ENCODE measurements around the gene SMAD6. TPM values are rescaled to one million over a fixed set of nuclear protein-coding genes. Genes with fewer than 3 reads are reported as not detected.
A peak's percentile ranks its signal among the peaks of the same experiment; 100 is the strongest.
"Not testable (repeated sequence)": the region's sequence is repeated elsewhere in the genome, so short reads cannot be mapped to it uniquely, and the experiment has no call there.

SMAD6 gene
- total RNA-seq, 1 donor, result 3.2 TPM

DNA sequence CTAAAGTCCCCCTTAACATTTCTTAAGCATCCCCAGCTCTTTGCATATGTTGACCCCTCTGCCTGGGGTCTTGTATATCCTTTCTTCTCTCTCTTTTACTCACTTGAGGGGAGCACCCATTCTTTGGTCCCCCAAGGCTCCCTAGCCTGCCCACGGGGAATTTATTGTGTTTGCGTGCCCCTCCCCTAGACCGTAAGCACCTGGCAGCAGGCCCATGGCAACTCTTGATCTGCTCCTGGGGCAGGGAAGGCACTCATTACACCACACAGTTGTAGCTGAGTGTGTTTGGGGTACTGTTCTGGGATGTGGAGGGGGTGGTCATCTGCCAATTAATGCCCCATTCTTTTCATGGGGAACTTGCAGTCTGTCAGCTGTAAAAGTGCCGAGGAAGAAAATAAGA, 27.3 kb upstream of the SMAD6 start:
- no peak for DNase-seq (ENCODE audit: low read depth in 2 of 3, low spot score in 2 of 3)

GRCh38 chr15:66675446-66675845, 26.6 kb upstream of the SMAD6 start:
- DNase-seq (ENCODE audit: low read depth in 2 of 3, low spot score in 2 of 3), result no peak

- no peak for DNase-seq (ENCODE audit: low read depth in 2 of 3, low spot score in 2 of 3)
Observed at GRCh38 chr15:66677336-66677735, 24.7 kb upstream of the SMAD6 start.

DNA sequence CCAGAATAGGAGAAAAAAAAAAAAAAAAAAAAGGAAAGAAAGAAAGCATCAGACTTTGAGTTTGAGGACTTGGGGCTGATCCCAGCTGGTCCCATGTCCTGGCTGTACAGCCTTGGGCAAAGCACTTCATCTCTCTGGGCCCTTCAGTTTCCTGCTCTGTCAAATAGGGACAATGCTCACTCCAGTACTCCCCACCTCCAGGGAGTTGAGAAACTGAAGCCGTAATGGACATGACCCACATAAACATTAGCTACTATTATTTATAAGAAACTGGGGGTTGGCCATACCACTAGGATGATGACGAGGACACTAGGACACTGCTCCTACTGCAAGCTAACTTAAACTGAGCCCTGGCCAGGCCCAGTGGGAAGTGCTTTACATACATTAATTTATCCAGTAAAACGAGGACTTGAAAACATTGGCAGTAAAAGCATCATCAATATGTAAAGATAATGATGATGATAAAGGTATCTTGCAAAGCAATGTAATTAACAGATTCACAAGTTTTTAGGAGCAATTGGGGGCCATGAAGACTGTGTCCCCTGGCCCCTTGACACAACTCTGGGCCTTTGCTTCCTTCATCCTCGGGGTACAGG, 22.9 kb upstream of the SMAD6 start:
- no peak for DNase-seq (ENCODE audit: low read depth in 2 of 3, low spot score in 2 of 3)

DNA sequence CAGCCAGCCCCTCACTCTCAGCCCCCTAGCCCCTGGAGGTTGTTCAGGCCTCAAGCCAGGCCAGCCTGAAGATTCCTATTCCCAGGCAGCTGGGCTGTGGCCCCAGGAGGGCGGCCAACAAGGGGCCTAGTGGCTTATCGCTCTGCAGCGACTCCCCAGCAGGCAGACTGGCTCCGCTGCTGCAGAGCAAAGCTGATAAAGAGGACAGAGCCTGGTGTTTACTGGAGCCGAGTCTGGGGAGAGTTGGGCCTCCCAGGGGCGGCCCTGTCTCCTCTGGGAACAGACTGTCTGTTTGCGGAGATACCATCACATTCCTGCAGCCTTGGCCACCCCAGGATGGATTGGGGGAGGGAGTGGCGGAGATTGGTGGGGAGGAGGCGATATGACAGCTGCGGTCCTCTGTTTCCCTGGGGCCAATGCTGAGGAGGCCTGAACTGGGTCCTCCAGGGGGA, 22.4 kb upstream of the SMAD6 start:
- no peak for DNase-seq (ENCODE audit: low read depth in 2 of 3, low spot score in 2 of 3)

DNA sequence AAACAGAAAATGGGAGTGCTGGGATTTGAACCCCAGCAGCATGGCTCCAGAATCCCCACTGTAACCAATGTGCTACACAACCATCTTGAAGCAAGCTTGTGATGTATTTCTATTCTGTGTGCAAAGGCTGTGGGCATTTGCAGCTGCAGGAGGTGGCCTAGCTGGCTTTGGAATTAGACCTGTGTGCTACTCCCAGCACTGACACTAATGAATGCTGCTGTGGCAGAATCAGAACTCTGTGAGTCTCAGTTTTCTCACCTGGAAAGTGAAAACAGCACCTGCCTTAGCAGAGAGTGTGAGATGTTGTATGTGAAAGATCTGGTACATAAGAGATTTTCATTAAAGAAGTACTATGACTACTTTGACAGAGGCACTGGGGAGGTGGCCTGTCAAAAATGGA, 21.5 kb upstream of the SMAD6 start:
- DNase-seq (ENCODE audit: low read depth in 2 of 3, low spot score in 2 of 3), result no peak

DNA sequence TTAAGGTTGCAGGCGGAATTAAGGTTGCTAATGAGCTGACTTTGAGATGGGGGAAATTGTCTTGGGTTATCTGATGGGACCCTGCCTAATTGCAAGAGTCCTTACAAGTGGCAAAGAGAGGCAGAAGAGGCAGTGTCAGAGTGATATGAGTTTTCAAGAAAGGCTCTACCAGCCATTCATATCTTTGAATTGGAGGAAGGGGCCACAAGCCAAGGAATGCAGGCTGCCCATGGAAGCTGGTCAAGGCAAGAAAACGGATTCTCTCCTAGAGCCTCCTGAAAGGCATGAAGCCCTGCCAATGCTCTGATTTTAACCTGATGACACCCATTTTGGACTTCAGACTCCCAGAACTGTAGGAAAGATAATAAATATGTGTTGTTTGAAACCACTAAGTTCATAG, 20.6 kb upstream of the SMAD6 start:
- no peak for DNase-seq (ENCODE audit: low read depth in 2 of 3, low spot score in 2 of 3)

DNA sequence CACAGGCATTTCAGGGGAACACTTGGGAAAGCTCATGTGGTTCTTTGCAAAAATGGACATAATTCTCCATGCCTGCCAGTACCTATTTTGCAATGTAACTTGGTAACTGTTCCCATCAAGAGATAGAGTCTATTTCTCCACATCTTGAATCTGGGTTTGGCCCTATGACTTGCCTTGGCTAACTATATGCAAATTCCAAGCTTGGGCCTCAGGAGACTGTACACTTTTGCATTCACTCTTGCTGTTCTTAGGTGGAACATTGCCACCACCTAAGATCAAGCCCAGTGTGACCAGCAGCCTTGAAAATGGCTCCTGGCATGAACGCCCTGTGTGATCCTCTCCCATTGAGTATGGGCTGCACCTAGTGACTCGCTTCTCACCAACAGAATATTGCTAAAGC, 19.8 kb upstream of the SMAD6 start:
- DNase-seq (ENCODE audit: low read depth in 2 of 3, low spot score in 2 of 3), result no peak

DNA sequence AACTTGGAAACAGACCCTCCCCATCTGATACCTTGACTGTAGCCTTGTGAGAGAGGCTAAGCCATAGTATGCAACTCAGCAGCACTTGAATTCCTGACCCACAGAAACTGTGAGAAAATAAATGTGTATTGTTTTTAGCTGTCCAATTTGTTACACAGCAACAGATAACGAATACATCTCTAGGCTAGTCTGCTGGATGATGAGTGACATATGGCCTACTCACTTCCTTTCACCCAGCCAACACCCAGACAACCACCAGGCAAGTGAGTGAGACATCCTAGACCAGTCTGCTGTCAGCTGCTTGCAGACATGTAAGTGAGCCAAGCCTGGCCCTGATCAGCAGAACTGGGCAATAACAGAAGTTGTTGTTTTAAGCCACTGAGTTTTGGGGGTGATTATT, 19.2 kb upstream of the SMAD6 start:
- no peak for DNase-seq (ENCODE audit: low read depth in 2 of 3, low spot score in 2 of 3)

DNA sequence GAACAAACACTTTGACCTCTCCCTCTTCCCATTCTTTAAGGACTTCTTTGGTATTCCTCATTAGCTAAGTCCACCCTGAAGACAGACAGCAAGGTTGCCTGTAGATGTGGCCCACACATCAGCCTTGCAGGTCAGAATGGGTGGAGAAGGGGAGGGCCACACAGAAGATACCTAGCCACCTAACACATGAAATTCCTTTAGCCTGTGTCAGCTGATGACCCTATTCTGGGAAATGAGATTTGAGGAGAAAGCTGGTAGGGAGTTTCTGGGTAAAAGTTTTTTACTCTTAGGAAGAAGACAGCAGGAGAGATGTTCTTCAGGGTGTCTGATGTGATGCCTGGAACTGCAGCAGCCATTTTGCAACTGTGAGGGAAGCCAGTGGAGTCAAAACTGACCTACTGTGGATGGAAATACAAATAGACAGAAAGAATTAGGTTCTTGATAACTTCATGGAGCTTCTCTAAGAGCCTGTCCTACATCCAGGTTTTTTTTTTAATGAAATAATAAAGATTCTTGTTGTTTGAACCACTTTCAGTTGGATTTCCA, 17.8 kb upstream of the SMAD6 start:
- no peak for DNase-seq (ENCODE audit: low read depth in 2 of 3, low spot score in 2 of 3)

DNA sequence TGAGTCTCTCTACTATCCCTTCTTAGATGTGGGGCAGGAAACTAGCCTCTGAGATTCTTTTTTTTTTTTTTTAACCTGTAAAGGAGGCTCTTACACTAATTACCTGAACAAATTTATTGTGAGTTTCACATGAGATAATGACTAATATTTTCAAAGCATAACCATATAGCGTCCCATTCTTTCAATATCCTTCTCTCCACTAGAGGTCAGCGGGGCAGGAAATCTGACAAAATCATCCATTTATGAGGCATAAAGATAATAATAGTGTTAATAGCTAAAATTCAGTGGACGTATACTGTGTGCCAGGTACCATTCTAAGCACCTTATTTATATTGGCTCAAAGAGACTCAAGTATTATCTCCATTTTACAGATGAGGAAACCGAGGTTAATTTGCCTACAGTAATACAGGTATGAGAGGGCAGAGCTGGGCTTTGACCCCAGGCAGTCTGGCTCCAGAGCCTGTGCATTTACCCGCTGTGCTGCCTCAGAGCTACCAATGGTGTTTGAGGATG, 16.3 kb upstream of the SMAD6 start:
- no peak for DNase-seq (ENCODE audit: low read depth in 2 of 3, low spot score in 2 of 3)

GRCh38 chr15:66690912-66691311, 11.1 kb upstream of the SMAD6 start:
- not testable (repeated sequence) for DNase-seq (ENCODE audit: low read depth in 2 of 3, low spot score in 2 of 3)

GRCh38 chr15:66691727-66692126, 10.3 kb upstream of the SMAD6 start:
- DNase-seq (ENCODE audit: low read depth in 2 of 3, low spot score in 2 of 3), result no peak

DNA sequence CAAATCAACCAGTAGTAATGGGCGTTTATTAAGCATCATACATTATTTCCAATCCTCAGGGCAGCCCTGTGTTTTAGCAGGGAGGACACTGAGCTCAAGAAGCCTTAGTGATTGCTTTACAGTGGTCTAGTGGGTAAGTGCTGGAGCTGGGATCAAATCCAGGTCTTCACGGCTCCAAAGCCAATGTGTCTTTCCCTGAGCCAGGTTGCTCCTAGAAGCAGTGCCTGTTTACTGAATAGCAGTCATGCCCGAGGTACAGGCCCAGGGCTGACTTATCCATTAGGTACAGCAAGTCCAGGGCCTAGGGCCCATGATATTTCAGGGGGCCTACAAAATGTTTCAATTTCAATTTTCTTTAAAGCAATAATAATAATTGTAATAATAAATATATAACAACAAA, 9.6 kb upstream of the SMAD6 start:
- DNase-seq (ENCODE audit: low read depth in 2 of 3, low spot score in 2 of 3), result no peak

- no peak for DNase-seq (ENCODE audit: low read depth in 2 of 3, low spot score in 2 of 3)
Observed at GRCh38 chr15:66692808-66693596, 9.0 kb upstream of the SMAD6 start.

- no peak for DNase-seq (ENCODE audit: low read depth in 2 of 3, low spot score in 2 of 3)
Observed at GRCh38 chr15:66696770-66697169, 5.3 kb upstream of the SMAD6 start.

DNA sequence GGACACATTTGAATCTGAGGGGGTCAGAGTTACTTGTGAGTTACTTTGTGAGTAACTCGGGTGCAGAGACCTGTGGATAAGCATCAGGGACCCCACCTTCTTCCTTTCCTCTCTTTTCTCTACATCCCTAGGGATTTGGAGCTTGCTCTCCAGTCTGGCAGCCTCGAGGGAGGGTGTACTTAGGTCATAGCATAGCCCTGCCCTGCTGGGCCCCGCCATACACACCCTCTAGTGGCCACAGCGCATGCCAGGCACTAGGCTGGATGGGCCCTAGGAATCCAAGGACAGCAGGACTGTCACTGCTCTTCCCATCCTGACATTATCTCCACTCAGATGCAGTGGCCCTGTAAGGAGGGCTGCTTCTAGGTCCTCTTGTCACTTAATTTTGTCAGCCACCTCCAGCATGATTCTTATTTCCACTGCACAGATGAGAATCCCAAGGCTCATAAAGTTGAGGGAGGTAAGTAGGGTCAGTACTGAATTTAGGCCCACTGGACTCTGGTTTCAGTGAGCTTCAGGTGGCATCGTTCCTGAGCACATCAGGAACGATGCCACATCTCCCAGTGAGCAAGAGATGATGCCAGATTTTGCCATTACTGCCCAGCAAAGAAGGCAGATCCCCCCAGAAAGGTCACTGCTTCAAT, 3.6 kb upstream of the SMAD6 start:
- DNase-seq (ENCODE audit: low read depth in 2 of 3, low spot score in 2 of 3), result peak in 1 of 3 donors; percentile 51

DNA sequence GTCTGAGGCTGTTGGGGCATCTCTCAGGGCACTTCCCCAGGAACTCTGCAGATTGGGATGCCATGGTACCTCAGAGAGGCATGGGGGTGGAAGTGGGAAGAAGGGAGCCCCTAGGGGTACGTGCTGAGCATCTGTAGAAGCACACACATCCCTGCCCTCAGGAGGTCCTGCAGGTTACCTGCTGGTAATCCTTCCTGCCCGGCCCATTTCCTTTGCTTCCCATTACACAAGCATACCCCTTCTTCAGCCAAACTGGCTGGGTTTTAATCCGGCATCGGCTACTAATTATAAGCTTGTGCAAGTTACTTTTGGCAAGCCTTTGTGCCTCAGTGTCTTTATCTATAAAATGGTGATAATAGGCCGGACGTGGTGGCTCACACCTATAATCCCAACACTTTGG, 3.1 kb upstream of the SMAD6 start:
- no peak for DNase-seq (ENCODE audit: low read depth in 2 of 3, low spot score in 2 of 3)

DNA sequence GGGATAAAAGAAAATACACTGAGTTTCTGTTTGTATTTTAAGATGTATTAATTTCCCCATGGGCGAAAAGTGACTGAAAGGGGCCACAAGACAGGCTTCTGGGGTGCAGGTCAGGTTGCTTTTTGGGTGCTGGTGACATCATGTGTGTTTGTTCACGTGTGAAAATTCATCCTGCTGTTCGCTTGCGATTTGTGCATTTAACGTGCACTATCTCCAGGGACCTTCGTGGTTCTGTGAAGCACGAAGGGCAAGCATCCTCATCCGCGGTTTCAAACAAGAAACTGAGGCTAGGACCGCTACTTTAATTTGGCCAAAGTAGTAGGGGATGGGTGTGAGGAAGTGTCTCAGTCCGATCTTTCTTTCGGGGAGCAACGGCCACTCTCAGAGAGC, 1.6 kb upstream of the SMAD6 start:
- no peak for DNase-seq (ENCODE audit: low read depth in 2 of 3, low spot score in 2 of 3)

- DNase-seq (ENCODE audit: low read depth in 2 of 3, low spot score in 2 of 3), result peak; percentile 65 to 89 (median 85)
Observed at GRCh38 chr15:66700802-66701421, 1.1 kb upstream of the SMAD6 start.

DNA sequence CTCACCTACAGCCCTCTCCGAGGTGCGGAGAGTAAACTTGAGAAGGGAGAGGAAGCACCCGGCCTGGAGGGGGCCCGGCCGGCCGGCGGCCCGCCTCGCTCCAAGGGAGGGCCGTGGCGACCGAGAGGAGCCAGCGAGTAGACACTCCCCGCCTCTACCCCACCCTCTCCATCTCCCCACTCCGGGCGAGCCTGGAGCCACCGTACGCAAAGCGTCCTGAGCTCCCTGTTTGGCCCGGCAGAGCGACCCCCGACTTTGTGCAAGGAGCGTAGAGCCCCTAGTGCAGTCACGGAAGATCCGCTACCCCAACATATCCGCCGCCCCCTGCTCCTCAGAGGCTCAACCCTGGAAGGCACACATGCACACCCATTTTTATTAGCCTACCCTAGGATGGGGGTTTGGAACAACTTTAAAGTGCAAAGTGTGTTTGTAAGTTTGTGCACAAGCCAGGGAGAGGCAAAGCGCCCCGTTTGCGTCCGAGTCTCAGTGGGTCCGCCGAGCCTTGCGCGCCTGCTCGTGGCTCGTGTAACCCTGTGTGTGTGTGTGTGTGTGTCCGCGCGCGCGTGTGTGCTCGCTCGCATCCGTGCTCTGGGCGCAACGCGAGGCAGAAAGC, 508 bp upstream of the SMAD6 start:
- DNase-seq (ENCODE audit: low read depth in 2 of 3, low spot score in 2 of 3), result peak in 1 of 3 donors; percentile 40
